ENCODE data around the gene PTPN2.

GRCh38 chr18:12748671-12749070 is 135.4 kb downstream of the PTPN2 start:
- TF ChIP-seq CTCF (conservative IDR thresholded peaks at IDR 0.05; ENCODE audit: low read depth, low read length) (no peak), SMC3 (IDR thresholded peaks at IDR 0.05; ENCODE audit: low read depth, low read length) (no peak), USF2 (IDR thresholded peaks at IDR 0.05; ENCODE audit: low read depth, low read length) (no peak)
